GM19468 (cell line): ENCODE results near the gene TEX51.

ENCODE experiments used
- ATAC-seq: cut with Tn5 transposase; IDR thresholded peaks from one replicate; pipeline ENCODE4 v1.9.1; 2021; ENCODE audit warnings: mild to moderate bottlenecking, moderate library complexity, moderate number of reproducible peaks; ENCODE audit not compliant: unreplicated experiment; ENCODE audit errors: extremely low read depth

The TEX51 gene

DNA sequence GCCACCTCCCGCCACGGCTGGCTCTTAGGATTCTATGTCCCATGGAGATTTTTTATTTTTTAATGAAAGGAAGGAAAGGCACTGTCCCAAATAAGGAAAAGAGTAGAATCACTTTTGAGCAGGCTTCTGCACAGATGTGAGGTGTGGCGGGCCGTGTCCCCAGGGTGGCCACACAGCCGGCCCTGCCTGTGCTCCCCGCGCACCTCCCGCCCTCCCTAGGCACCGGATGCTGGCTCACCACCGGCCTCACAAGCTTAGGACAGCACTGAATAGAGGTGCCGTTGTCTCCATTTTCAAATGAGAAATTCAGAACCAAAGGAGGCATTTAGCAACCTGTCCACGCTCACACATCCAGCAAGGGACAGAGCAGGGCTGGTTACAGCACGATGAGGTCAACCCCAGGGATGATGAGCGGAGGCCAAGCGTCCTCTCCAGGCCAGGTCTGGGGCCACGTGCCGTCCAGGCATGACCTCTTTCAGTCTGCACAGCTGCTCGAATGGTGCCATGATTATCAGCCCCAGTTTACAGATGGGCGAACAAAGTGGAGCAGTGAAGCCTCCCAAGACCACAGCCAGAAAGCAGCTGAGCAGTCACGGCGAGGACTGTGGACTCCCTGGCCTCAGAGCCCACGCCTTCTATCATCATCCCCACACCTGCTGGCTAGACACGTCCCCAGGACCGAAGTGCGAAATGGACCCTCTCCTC, 20.7 kb upstream of the TEX51 start:
- ATAC-seq, result no peak

DNA sequence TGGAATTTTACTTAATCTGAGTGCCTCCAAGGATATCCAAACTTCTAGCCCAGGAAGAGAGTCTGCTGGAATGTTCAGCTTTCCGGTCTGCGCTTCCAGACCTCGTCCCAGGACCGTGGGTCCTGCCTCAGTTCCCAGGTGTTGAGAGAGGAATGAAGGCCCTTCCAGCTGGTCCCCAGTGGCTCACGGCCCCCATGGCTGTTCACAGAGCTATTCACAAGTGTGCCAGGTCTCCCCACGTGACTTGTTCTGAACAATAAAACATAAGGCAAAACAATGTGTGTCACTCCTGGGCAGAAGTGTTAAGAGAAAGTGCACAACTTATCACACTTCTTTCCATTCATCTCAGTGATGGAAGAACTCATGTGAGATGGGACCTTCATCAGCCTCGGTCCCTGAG, 20.1 kb upstream of the TEX51 start:
- ATAC-seq, result no peak

DNA sequence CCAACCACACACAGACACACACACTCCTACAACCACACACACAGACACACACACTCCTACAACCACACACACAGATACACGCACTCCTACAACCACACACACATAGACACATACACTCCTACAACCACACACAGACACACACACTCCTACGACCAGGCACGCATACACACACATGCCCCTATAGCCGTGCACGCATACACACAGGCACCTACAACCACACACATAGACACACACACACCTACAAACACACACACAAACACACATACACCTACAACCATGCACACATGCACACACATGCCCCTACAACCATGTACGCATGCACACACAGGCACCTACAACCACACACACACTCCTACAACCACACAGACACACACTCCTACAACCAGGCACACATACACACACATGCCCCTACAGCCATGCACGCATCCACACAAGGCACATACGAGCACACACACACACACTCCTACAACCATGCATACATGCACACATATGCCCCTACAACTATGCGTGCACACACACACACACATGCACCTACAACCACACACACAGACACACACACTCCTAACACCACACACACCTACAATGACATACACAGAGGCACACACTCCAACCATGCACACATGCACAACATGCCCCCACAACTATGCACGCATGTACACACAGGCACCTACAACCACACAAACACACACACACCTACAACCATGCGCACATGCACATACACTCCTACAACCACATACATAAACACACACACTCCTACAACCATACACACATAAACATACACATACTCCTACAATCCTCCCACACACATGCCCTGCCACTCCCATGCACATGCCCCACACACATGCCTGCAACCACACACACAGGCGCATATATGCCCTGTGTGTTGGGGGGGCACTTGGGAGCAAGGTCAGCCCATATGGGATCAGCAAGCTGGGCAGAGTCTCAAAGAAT, 19.1 kb upstream of the TEX51 start:
- ATAC-seq, result no peak

DNA sequence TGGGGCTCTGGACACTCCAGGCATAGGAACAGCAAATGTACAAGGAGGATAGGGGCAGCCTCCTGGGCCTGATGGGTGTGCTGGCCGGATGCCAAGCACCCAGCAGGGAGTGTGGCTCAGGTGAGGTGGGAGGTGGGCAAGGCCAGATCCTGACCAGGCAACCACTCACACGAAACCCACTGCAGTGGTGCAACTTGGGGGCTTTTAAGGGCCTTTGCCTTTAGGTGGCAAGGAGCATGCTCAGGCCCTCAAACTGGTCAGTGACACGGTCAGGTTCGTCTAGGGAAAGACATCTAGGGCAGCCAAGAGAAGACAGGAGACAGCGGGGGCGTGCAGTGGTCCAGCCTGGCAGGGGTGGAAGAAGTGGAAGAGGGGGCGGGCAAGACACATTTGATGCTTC, 18.4 kb upstream of the TEX51 start:
- ATAC-seq, result no peak

DNA sequence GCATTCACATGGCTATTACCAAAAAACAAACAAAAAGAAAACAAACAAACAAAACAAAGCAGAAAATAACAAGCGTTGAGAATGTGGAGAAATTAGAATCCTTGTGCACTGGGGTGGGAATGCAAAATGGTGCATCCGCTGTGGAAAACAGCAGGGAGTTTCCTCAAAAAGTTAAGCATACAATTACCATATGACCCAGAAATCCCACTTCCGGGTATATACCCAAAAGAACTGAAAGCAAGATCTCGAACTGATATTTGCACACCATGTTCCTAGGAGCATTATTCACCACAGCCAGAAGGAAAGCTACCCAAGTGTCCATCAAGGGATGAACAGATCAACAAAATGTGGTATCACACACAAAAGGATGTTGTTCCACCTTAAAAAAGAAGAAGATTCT, 17.9 kb upstream of the TEX51 start:
- no peak for ATAC-seq

DNA sequence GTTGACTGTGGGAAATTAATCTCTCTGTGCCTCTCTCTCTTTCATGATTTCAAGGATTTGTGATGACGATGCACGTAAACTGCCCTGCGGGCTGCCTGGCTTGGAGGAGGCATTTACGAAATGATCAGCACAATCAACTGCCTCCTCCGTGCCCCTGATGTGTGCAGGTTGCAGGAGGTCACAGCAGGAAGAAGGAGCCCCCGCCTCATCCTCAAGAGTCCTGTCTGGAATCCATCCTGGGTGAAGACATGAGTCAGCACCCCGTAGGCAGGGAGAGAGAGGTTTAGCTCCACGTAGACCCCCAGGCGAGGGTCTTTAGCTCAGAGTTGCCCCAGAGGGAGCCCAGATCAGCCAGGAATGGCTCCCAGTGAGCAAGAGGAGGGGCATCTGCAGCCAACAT, 17.1 kb upstream of the TEX51 start:
- ATAC-seq, result no peak

DNA sequence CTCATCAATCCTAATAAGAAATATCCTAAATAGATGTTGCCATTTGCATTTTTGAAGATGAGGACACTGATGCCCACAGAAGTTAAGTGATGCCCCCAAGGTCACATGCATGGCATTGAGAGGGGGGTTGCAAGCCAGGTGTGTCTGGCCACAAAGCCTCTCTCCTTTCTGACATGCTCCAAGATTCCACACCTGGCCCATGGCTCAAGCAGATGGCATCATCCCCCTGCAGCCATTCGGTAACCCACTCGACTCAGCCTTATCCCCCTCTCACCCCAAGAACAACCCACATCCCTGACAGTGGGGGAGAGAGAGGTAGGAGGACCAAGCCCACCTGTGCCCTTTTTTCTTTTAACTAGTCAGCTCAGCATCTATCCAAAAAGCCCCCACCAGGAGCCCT, 16.5 kb upstream of the TEX51 start:
- ATAC-seq, result no peak

DNA sequence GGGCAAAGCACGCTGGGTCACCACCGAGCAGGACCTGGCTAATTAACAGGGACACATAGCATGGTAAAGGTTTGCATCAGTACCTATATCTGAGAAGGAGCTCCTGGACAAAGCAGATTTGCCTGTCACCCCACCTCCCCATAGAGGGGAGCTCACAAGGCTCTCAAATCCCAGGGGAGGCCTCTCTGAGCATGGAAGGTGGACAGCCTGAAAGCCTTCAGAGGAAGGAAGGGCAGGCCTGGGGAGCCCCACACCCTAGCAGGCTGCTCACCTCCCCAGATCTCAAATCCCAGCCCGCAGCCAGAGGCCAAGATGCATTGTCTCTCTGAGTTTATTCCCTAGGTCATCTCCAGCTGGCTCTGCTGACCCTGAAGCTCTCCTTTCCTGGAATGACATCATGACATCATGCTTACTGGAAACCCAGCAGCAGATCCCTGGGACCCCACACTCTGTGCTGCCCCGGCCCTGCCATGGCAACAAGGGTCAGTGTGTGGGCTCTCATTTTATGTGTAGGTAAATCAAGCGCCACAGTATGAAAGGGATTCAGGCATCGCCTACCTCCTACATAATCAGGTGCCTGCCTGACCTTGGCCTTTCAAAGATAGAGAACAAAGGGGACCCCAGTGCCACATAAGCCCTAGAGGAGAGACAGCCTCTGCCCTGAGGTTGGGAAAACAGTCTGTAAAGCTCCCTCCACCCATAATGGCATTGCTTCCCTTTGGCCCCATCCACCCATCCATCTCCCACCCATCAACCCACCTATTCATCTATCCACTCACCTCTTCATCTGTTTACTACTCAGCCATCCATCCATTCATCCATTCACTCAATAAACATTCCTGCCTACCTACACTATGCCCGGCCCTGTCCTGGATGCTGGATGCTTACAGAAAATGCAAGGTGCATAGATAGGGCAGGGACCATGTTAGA, 15.7 kb upstream of the TEX51 start:
- no peak for ATAC-seq

DNA sequence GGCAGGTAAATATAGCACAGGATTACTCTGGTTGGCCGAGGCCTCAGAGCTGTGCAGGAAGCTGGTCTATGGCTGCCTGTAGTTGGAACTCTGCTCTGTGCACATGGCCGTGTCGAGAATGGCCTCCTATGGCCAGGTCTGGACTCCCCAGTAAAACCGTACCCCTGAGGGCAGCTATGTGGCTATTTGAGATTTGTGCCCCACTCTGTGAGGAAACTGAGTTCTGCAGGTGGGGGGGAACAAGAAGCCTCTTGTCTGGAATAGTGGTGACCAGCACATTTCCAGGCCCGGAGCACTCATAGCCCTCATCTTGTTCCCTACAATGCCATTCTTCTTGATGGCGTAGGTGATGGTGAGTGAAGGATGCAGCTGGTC, 15.0 kb upstream of the TEX51 start:
- ATAC-seq, result no peak

DNA sequence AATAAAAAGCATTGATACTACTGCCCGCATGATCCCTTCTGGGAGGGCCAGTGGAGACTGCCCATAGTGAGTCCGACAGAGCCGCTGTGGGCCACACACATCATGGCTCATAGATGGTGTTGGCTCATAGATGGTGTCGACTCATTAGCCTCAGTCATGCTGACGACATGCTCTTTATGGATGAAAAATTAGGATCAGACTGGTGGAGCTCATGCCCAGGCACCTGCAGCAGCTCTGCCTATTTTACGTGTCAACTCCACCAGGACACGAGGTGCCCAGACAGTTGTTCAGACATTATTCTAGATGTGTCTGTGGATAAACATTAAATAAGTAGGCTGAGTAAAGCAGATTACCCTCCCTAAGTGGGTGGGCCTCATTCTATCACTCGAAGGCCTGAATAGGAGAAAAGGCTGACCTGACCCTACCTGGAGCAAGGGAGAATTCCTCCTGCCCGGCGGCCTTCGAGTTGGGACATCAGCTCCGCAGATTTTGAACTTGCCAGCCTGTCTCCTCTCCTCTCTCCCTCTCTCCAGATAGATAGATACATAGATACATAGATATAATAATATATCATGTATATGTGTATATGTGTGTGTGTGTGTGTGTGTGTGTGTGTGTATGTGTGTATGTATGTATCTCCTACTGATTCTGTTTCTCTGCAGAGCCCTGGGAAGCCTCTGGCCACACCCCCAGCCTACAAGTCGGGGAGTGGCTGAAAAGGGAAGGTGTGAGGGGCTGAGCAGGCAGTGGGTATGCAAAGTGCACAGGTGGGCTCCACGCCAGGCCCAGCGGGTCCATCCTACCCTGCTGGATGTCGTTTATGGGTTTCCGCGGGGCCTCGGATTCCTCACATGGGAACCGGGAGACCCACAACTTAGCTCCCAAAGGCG, 13.6 kb upstream of the TEX51 start:
- no peak for ATAC-seq

DNA sequence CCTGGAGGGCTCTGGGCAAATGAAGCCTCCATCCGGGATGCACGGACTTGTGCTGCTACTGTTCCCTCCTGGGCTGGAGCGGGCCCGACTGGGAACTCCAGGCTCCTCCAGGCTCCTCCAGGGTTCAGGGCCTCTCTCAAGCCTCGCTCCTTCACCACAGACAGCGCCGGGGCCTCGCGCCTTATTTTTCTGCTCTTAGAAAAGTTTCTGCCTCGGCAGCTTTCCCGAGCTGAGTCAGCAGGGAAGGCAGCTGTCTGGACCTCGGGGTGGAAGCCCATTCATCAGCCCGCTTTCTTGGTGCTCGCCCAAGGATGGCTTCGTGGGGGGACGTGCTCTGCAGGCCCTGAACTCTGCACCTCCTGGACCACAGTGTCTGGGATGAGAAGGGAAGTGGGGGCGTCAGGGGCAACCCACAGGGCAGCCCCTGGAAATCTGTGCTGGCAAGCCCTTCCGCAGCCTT, 12.9 kb upstream of the TEX51 start:
- no peak for ATAC-seq

DNA sequence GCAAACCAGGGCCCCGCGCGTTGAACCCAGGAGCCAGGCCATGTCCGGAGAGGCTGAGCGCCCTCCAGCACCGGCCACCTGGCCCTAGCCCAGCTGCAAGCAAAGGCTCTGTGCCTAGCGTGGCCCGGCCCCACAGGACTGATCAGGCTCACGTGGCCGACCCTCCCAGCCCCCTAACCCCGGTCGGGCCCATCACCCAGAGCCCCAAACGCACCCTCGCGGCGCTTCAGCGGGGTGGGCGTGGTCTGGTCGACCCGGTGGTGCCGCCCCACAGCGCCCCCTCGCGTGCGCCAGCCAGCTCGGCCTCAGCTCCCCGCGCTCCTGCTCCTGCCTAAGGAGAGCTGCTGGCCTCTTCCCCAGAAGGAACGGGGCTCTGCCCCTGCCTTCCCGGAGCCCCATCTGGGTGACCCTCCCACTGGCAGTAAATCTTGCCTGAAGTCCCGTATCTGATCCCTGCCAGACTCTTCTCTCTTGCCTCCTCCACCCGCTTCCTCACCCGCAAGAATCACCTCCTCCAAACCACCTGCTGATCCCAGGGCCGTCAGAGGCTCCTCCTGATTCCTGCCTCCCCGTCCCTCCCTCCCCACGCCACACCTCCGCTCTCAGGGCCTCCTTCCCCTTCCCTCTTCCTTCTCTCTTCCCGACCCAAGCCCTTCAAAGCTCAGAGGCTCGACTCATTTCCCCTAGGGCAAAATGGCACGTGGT, 12.3 kb upstream of the TEX51 start:
- peak; percentile 57 for ATAC-seq

DNA sequence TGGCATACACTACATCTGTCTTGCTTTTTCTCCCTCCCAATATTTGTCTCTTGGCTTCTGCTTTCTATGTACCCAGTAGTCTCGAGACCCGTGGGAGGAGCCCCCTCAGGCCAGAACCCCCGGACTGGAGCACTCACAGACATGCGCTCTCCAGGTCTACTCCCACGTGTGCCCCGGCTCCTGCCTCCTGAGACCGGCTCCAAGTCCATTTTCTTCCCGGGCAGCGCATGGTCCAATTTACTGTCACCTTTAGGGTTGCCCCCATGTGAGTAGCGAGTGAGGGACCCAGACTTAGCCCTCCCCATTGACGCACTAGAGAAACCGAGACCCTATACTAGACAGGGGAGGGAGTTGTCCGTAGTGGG, 11.8 kb upstream of the TEX51 start:
- ATAC-seq, result no peak

DNA sequence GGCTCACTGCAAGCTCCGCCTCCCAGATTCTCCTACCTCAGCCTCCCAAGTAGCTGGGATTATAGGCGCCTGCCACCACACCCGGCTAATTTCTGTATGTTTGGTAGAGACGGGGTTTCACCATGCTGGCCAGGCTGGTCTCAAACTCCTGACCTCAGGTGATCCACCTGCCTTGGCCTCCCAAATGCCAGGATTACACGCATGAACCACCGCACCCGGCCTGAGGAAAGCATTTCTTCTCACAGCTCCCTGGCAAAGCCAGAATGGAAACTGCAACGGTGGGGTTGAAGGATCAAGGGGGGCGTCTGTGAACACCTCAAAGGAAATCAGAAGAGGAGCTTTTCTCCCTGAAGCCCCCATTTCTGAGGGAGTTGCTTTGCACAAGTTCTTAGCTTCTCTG, 11.2 kb upstream of the TEX51 start:
- ATAC-seq, result no peak

DNA sequence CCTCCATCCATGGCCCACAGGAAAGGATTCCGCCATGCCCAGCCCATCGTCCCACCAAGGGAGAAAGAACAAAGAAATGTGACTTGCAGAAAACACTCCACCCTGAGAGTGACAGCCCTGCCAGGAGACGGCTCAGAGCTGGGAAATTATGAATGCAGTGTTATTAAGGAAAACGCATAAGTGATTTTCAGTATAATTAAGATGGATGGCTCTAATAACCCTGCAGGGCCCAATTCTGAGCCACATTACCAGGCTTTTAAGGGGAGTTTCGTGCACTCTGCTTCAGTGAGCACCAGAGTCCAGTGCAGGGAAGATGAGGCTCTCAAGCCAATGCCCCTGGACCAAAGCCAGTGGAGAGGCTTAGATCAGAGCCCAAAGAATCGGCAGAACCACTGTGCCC, 10.6 kb upstream of the TEX51 start:
- ATAC-seq, result no peak

DNA sequence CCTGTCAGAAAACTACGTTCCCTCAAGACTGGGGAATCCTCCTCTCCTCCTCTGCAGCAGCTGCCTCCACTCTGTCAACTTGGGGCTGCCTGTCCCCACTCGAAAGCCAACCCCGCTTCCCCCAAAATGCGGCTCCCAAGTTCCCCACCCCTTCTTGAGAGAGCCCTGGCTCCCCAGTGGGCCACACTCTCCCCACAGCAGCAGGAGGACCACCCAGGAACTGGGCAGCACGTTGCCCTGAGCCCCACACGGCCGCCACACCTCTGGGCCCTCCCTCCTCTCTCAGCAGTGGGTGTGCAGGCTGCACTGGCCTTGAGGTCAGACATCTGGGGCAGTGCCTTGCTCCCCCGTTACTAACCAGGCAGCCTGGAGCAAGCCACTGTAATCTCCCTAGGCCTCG, 9.6 kb upstream of the TEX51 start:
- ATAC-seq, result no peak

DNA sequence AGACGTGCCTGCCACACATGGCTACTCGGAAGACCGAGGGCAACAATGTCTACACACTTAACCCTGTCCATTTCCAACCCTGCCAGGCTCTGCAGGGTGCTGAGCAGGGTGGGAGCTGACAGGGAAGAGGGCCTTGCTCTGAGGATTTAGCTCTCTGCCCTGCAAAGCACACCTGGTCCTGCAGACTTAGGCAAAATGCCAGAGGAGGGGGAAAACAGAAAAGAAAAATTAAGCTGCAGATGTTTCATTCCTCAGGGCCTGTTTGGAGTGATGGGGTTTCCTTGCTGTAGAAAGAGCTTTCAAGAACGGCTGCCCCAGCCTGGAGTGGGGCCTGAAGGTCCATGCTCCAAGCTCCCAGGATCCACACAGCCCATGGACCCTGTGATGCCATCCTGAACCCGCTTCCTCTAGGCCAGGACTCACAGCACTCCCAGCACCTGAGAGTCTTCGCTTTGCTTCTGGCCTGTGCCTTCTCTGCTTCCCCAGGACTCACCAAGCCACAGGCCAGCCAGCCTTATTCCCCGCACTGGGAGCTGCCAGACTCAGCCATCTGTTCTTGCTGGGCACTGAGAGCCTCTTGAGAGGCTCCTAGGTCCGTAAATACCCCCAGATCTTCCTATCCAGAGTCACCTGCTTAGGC, 9.1 kb upstream of the TEX51 start:
- ATAC-seq, result no peak

DNA sequence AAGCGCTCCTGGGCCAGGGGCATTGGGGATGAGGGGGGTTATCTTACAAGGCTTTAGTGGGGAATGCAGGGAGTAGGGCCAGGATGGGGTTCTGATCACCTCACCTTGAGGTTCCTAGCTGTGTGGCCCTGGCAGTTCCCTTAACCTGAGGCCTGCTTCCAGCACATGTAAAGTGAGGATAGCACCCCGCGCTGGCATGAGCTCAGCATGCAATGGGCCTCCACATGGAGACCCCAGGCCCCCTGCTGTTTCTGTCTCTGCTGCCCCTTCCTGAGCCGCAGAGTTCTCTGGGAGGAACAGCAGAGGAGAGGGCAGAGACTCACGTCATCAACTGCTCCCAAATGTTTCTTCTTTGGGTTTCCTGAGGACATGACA, 8.6 kb upstream of the TEX51 start:
- ATAC-seq, result no peak
